K562 (cell line): ENCODE results near the gene ZDHHC8. TPM values are rescaled to one million over a fixed set of nuclear protein-coding genes. Genes with fewer than 3 reads are reported as not detected.

Experiments
- ARNT ChIP-seq, 2 experiments: fragments of 450-650 bp; IDR thresholded peaks; 2 replicates each; pipeline ENCODE4 v1.6.1; 2016; ENCODE audit warnings: mild to moderate bottlenecking in 1 of 2
- BRCA1 ChIP-seq, 2 experiments: fragments of 450-650 bp in 1 of 2; sonication (generic) in 1 of 2; formaldehyde crosslinking in 1 of 2; IDR thresholded peaks; 2 replicates each; pipeline versions ENCODE4 v1.5.0 to v1.6.1; 2017 to 2020; ENCODE audit warnings: mild to moderate bottlenecking in 1 of 2, missing genetic modification reagents in 1 of 2
- CXXC5 ChIP-seq: fragments of 250-450 bp; sonication (Bioruptor Pico); IDR thresholded peaks from 2 replicates; pipeline ENCODE4 v1.8.0; 2022; ENCODE audit warnings: inconsistent platforms, mild to moderate bottlenecking, moderate library complexity
- DDX20 ChIP-seq: fragments of 450-650 bp; IDR thresholded peaks from 2 replicates; pipeline ENCODE4 v1.6.1; 2016; ENCODE audit warnings: missing genetic modification characterization, low read depth, mild to moderate bottlenecking, missing compliant biosample characterization, moderate library complexity
- FOXJ3 ChIP-seq: sonication (generic); formaldehyde crosslinking; IDR thresholded peaks from 2 replicates; pipeline ENCODE4 v1.4.0; 2020; ENCODE audit warnings: mild to moderate bottlenecking, missing genetic modification reagents
- HDAC6 ChIP-seq: IDR thresholded peaks from 2 replicates; pipeline ENCODE4 v1.6.1; 2012; ENCODE audit warnings: low read depth, mild to moderate bottlenecking, control low read depth, inconsistent platforms, low read length, moderate library complexity
- LEF1 ChIP-seq: fragments of 450-650 bp; IDR thresholded peaks from 2 replicates; pipeline ENCODE4 v1.6.1; 2016; ENCODE audit warnings: mild to moderate bottlenecking
- NCOA2 ChIP-seq, 2 experiments: fragments of 450-650 bp; IDR thresholded peaks; 2 replicates each; pipeline ENCODE4 v1.6.1; 2018; ENCODE audit warnings: mild to moderate bottlenecking in 2 of 2, moderate library complexity in 1 of 2; ENCODE audit not compliant: partially characterized antibody in 2 of 2
- PHF8 ChIP-seq: fragments of 200-600 bp; sonication (generic); IDR thresholded peaks from 2 replicates; pipeline ENCODE4 v1.6.1; 2012; ENCODE audit warnings: mixed run types, mild to moderate bottlenecking, inconsistent platforms, low read length, moderate library complexity, borderline replicate concordance
- PYGO2 ChIP-seq: fragments of 450-650 bp; IDR thresholded peaks from 2 replicates; pipeline ENCODE4 v1.6.1; 2016; ENCODE audit warnings: mild to moderate bottlenecking, missing genetic modification characterization, moderate library complexity, missing compliant biosample characterization
- SMARCC2 ChIP-seq: fragments of 450-650 bp; IDR thresholded peaks from 2 replicates; pipeline ENCODE4 v1.6.1; 2017; ENCODE audit warnings: antibody characterized with exemption, moderate library complexity, mild to moderate bottlenecking, low read depth
- SRSF3 ChIP-seq: fragments of 200-400 bp; formaldehyde crosslinking; IDR thresholded peaks from 2 replicates; pipeline ENCODE4 v1.6.1; 2016; ENCODE audit warnings: mild to moderate bottlenecking, low read length, moderate library complexity; ENCODE audit not compliant: insufficient read depth
- TEAD2 ChIP-seq: fragments of 450-650 bp; IDR thresholded peaks from 2 replicates; pipeline ENCODE4 v1.6.1; 2016; ENCODE audit warnings: missing genetic modification characterization, control low read depth, missing compliant biosample characterization
- ZNF41 ChIP-seq: fragments of 250-450 bp; sonication (Bioruptor Pico); conservative IDR thresholded peaks from 2 replicates; pipeline ENCODE4 v1.4.0; 2020; ENCODE audit warnings: mild to moderate bottlenecking
- ZNF644 ChIP-seq: fragments of 200-800 bp; sonication (Bioruptor generic); IDR thresholded peaks from 2 replicates; pipeline ENCODE4 v1.6.1; 2016; ENCODE audit warnings: low read depth, missing genetic modification characterization, missing compliant biosample characterization
- ZNF717 ChIP-seq: fragments of 250-450 bp; sonication (Bioruptor Pico); IDR thresholded peaks from 2 replicates; pipeline ENCODE4 v1.5.0; 2021
- polyA plus RNA-seq, 8 experiments: library from polyadenylated mRNA; depleted of rRNA in 4 of 8; stranded (reverse) in 5 of 8; unstranded in 3 of 8; fragments of >200 nt; fragmentation: Nextera tagmentation in 2 of 8; fragmentation: Illumina TruSeq in 1 of 8; extraction: Ambion mirVana in 2 of 8; extraction: Trizol in 1 of 8; gene quantifications; 2 replicates each; pipeline versions ENCODE4 v1.2.1 to v1.2.3, GENCODE V29; 2011 to 2014; ENCODE audit warnings: inconsistent platforms in 1 of 8, missing spikeins in 1 of 8
- total RNA-seq, 7 experiments: library from RNA; depleted of rRNA in 6 of 7; stranded (reverse); fragments of >200 nt in 6 of 7; fragmentation: Illumina TruSeq in 2 of 7; extraction: Trizol in 2 of 7; gene quantifications; 2 replicates each; pipeline versions ENCODE4 v1.2.1 to v1.2.3, GENCODE V29; 2011 to 2021; ENCODE audit warnings: low replicate concordance in 1 of 7
- TF ChIP-seq, protein P1 (sequence below): sonication (generic); formaldehyde crosslinking; IDR thresholded peaks from 2 replicates; pipeline ENCODE4 v1.8.0; 2023; ENCODE audit warnings: mild to moderate bottlenecking, missing genetic modification reagents
- TF ChIP-seq, protein P2 (sequence below): fragments of 200-800 bp; sonication (Bioruptor generic); IDR thresholded peaks from 2 replicates; pipeline ENCODE4 v1.6.1; 2017; ENCODE audit warnings: missing genetic modification characterization, missing compliant biosample characterization
- TF ChIP-seq, protein P3 (sequence below), 2 experiments: fragments of 450-650 bp in 1 of 2; IDR thresholded peaks; 2 replicates each; pipeline ENCODE4 v1.6.1; 2011 to 2017; ENCODE audit warnings: low read depth in 2 of 2, antibody characterized with exemption in 1 of 2, borderline replicate concordance in 1 of 2, low read length in 1 of 2, mild to moderate bottlenecking in 1 of 2, mixed read lengths in 1 of 2; ENCODE audit not compliant: control insufficient read depth in 1 of 2

The ZDHHC8 gene
- total and polyA plus RNA-seq, 9 of the 15 experiments (the other 6 are each of a cell fraction or from before 2014, with no cell fraction given) = 0.04 to 109 (median 16.4) TPM

DNA sequence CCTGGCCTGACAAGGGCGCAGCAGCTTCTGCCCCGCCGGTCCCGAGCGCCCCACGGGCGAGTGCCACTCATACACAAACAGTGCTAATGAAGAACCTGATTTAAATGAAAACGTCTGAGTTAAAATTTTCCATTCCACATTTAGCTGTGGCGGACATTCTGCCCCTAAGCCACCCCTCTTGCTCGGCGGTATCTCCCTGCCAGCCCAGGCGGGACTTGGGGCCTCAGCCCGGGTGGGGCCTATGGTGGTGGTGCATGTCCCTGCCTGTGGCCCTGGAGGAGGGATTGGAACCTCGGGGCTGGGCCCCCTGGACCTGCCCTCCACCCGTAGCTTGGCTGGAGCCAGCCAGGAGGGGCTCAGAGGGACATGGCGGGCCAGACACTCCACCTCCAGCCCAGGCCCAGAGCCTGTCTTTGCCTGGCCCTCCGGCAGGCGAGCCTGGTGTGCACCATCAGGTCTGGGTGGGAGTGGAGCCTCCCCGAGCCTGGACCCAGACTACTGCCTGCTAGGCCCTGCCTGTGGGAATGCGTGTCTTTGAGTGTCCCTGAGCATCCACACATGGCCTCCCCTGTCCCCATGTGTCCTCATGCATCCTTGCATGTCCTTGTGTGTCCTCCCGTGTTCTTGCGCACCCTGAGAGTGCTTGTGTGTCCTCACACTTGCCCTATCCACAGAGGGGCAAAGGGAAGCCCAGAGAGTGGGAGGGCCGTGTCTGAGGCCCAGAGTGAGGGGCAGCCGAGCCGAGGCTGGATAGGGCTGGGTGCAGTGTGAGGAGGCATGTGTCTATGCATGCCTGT lies 4.4 kb downstream of the ZDHHC8 start (continued):
- TF ChIP-seq, protein P1, sequence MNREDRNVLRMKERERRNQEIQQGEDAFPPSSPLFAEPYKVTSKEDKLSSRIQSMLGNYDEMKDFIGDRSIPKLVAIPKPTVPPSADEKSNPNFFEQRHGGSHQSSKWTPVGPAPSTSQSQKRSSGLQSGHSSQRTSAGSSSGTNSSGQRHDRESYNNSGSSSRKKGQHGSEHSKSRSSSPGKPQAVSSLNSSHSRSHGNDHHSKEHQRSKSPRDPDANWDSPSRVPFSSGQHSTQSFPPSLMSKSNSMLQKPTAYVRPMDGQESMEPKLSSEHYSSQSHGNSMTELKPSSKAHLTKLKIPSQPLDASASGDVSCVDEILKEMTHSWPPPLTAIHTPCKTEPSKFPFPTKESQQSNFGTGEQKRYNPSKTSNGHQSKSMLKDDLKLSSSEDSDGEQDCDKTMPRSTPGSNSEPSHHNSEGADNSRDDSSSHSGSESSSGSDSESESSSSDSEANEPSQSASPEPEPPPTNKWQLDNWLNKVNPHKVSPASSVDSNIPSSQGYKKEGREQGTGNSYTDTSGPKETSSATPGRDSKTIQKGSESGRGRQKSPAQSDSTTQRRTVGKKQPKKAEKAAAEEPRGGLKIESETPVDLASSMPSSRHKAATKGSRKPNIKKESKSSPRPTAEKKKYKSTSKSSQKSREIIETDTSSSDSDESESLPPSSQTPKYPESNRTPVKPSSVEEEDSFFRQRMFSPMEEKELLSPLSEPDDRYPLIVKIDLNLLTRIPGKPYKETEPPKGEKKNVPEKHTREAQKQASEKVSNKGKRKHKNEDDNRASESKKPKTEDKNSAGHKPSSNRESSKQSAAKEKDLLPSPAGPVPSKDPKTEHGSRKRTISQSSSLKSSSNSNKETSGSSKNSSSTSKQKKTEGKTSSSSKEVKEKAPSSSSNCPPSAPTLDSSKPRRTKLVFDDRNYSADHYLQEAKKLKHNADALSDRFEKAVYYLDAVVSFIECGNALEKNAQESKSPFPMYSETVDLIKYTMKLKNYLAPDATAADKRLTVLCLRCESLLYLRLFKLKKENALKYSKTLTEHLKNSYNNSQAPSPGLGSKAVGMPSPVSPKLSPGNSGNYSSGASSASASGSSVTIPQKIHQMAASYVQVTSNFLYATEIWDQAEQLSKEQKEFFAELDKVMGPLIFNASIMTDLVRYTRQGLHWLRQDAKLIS = no peak
- TF ChIP-seq SMARCC2 (no peak), PYGO2 (tag) (no peak), ARNT (IDR thresholded peaks at IDR 0.05) (no peak), DDX20 (no peak), CXXC5 (CRISPR knock-in tag) (no peak), ZNF41 (CRISPR knock-in tag) (no peak), BRCA1 (IDR thresholded peaks at IDR 0.05) (no peak), BRCA1 (CRISPR knock-in tag; IDR thresholded peaks at IDR 0.05) (no peak), NCOA2 (IDR thresholded peaks at IDR 0.05; ENCODE audit: partially characterized antibody in 2 of 2) (no peak), PHF8 (peak; percentile 4; the same call in 1 of the 2 replicates), ZNF644 (tag) (no peak), LEF1 (no peak), HDAC6 (0 out of 2 replicates have a peak, but pooled peaks have one; percentile 70), ZNF717 (CRISPR knock-in tag) (no peak), TEAD2 (tag) (no peak), SRSF3 (no peak), FOXJ3 (no peak)
- TF ChIP-seq, protein P2, sequence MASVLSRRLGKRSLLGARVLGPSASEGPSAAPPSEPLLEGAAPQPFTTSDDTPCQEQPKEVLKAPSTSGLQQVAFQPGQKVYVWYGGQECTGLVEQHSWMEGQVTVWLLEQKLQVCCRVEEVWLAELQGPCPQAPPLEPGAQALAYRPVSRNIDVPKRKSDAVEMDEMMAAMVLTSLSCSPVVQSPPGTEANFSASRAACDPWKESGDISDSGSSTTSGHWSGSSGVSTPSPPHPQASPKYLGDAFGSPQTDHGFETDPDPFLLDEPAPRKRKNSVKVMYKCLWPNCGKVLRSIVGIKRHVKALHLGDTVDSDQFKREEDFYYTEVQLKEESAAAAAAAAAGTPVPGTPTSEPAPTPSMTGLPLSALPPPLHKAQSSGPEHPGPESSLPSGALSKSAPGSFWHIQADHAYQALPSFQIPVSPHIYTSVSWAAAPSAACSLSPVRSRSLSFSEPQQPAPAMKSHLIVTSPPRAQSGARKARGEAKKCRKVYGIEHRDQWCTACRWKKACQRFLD (CRISPR knock-in tag) = no peak
- TF ChIP-seq, protein P3, sequence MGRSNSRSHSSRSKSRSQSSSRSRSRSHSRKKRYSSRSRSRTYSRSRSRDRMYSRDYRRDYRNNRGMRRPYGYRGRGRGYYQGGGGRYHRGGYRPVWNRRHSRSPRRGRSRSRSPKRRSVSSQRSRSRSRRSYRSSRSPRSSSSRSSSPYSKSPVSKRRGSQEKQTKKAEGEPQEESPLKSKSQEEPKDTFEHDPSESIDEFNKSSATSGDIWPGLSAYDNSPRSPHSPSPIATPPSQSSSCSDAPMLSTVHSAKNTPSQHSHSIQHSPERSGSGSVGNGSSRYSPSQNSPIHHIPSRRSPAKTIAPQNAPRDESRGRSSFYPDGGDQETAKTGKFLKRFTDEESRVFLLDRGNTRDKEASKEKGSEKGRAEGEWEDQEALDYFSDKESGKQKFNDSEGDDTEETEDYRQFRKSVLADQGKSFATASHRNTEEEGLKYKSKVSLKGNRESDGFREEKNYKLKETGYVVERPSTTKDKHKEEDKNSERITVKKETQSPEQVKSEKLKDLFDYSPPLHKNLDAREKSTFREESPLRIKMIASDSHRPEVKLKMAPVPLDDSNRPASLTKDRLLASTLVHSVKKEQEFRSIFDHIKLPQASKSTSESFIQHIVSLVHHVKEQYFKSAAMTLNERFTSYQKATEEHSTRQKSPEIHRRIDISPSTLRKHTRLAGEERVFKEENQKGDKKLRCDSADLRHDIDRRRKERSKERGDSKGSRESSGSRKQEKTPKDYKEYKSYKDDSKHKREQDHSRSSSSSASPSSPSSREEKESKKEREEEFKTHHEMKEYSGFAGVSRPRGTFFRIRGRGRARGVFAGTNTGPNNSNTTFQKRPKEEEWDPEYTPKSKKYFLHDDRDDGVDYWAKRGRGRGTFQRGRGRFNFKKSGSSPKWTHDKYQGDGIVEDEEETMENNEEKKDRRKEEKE (IDR thresholded peaks at IDR 0.05; ENCODE audit: borderline replicate concordance in 1 of 2, control insufficient read depth in 1 of 2, low read depth in 2 of 2, low read length in 1 of 2) = no peak
